ENCODE measurements around the gene MYBPHL.
"Not testable (repeated sequence)": the region's sequence is repeated elsewhere in the genome, so short reads cannot be mapped to it uniquely, and the experiment has no call there.

The MYBPHL gene

GRCh38 chr1:109304226-109304920 lies 2.4 kb downstream of the MYBPHL start:
- DNase-seq = no peak

GRCh38 chr1:109301874-109302273 lies 4.9 kb downstream of the MYBPHL start:
- DNase-seq = no peak

GRCh38 chr1:109300650-109301151 lies 6.1 kb downstream of the MYBPHL start:
- DNase-seq = no peak

GRCh38 chr1:109299558-109300343 lies 7.1 kb downstream of the MYBPHL start:
- no peak for DNase-seq

GRCh38 chr1:109298666-109299557 lies 7.9 kb downstream of the MYBPHL start:
- peak; percentile 23 for DNase-seq

GRCh38 chr1:109296782-109297181 lies 10.0 kb downstream of the MYBPHL start:
- DNase-seq = no peak

GRCh38 chr1:109295712-109296415 lies 10.9 kb downstream of the MYBPHL start:
- DNase-seq = no peak

GRCh38 chr1:109294481-109294880 lies 12.3 kb downstream of the MYBPHL start:
- DNase-seq = no peak

GRCh38 chr1:109293026-109293425 lies 13.8 kb downstream of the MYBPHL start:
- DNase-seq = no peak

GRCh38 chr1:109292364-109292763 lies 14.4 kb downstream of the MYBPHL start:
- no peak for DNase-seq

GRCh38 chr1:109290998-109291397 lies 15.8 kb downstream of the MYBPHL start:
- no peak for DNase-seq

GRCh38 chr1:109290137-109290536 lies 16.7 kb downstream of the MYBPHL start:
- DNase-seq = no peak

- not testable (repeated sequence) for DNase-seq
Measured at GRCh38 chr1:109286762-109287161, 20.0 kb downstream of the MYBPHL start.

GRCh38 chr1:109283748-109284600 lies 22.8 kb downstream of the MYBPHL start:
- DNase-seq = no peak

GRCh38 chr1:109282952-109283747 lies 23.7 kb downstream of the MYBPHL start, which contains the start of gene PSRC1:
Gene PSRC1 (minus strand): TSS chr1:109283145.
- peak; percentile 94 for DNase-seq

- no peak for DNase-seq
Measured at GRCh38 chr1:109282497-109282951, 24.3 kb downstream of the MYBPHL start.

GRCh38 chr1:109281680-109282496 lies 24.9 kb downstream of the MYBPHL start:
- no peak for DNase-seq

- DNase-seq = no peak
Measured at GRCh38 chr1:109280862-109281261, 25.9 kb downstream of the MYBPHL start.

- DNase-seq = no peak
Measured at GRCh38 chr1:109279615-109280278, 27.1 kb downstream of the MYBPHL start.

Measured in stimulated activated CD4-positive, alpha-beta T cell treated with anti-CD3 and anti-CD28 coated beads, Interleukin-15, amount 100 ng/mL, for 24 hours (primary cell).